IMR-90 (cell line): Measurements from ENCODE around the gene FGG. TPM values are rescaled to one million over a fixed set of nuclear protein-coding genes. Genes with fewer than 3 reads are reported as not detected.

ENCODE experiments used
- ATAC-seq: fragments of 200-7000 bp; cut with Tn5 transposase; 2 replicates; pipeline ENCODE4 v1.9.1; 2020; ENCODE audit warnings: low read depth, mild to moderate bottlenecking, moderate library complexity
- BruUV-seq: library from RNA; stranded (reverse); fragments of 400-500 nt; replicated peaks from 2 replicates; lab custom pipeline; 2021; lab: Mats Ljungman, UMichigan
- CTCF ChIA-PET: fragments of 300-600 bp; formaldehyde crosslinking; extraction: SDS; loops from one replicate; lab custom pipeline; 2021; ENCODE audit warnings: antibody characterized with exemption; lab: Yijun Ruan, JAX
- POLR2A ChIA-PET: fragments of 300-600 bp; sonication (Branson Sonifier 250); formaldehyde crosslinking; loops from one replicate; lab custom pipeline; 2022; ENCODE audit warnings: antibody characterized with exemption; ENCODE audit not compliant: unreplicated experiment; lab: Charles Lee
- DNase-seq: peaks from one replicate; pipeline ENCODE4 v3.0.0; 2013
- H2AFZ ChIP-seq: replicated peaks from 2 replicates; pipeline ENCODE3; 2013; ENCODE audit warnings: low read length, mild to moderate bottlenecking; ENCODE audit not compliant: poor library complexity
- H2AK5ac ChIP-seq: 2 replicates; pipeline ENCODE4 v1.6.1; 2013; ENCODE audit warnings: low read depth, low read length, inconsistent platforms
- H2AK9ac ChIP-seq: replicated peaks from 2 replicates; pipeline ENCODE3; 2013; ENCODE audit warnings: mild to moderate bottlenecking, low read depth, low read length, moderate library complexity; ENCODE audit not compliant: poor library complexity
- H2BK120ac ChIP-seq: 2 replicates; pipeline ENCODE4 v1.6.1; 2013; ENCODE audit warnings: low read depth, low read length, inconsistent platforms
- H2BK15ac ChIP-seq: 3 replicates; pipeline ENCODE4 v1.6.1; 2013; ENCODE audit warnings: low read depth, low read length, inconsistent platforms
- H2BK20ac ChIP-seq: 2 replicates; pipeline ENCODE4 v1.6.1; 2013; ENCODE audit warnings: low read depth, mild to moderate bottlenecking, inconsistent platforms, low read length, moderate library complexity
- H2BK5ac ChIP-seq: 2 replicates; pipeline ENCODE4 v1.6.1; 2013; ENCODE audit warnings: mild to moderate bottlenecking, low read depth, low read length, inconsistent platforms; ENCODE audit not compliant: poor library complexity, severe bottlenecking
- H3K14ac ChIP-seq: replicated peaks from 2 replicates; pipeline ENCODE4 v1.6.1; 2013; ENCODE audit warnings: low read depth, low read length, inconsistent platforms
- H3K18ac ChIP-seq: 2 replicates; pipeline ENCODE4 v1.6.1; 2013; ENCODE audit warnings: low read depth, low read length, control low read depth
- H3K23ac ChIP-seq: 2 replicates; pipeline ENCODE4 v1.6.1; 2013; ENCODE audit warnings: low read depth, low read length, inconsistent platforms
- H3K27ac ChIP-seq: 2 replicates; pipeline ENCODE4 v1.5.1; 2013; ENCODE audit warnings: mild to moderate bottlenecking, control low read depth, low read length; ENCODE audit not compliant: insufficient read depth
- H3K27me3 ChIP-seq: 2 replicates; pipeline ENCODE4 v1.6.1; 2013; ENCODE audit warnings: low read length; ENCODE audit not compliant: control insufficient read depth, insufficient read depth
- H3K36me3 ChIP-seq: 2 replicates; pipeline ENCODE4 v1.6.1; 2013; ENCODE audit warnings: low read length, mixed read lengths; ENCODE audit not compliant: control insufficient read depth, insufficient read depth
- H3K4ac ChIP-seq: 2 replicates; pipeline ENCODE4 v1.6.1; 2013; ENCODE audit warnings: low read depth, low read length, inconsistent platforms
- H3K4me1 ChIP-seq: 2 replicates; pipeline ENCODE4 v1.6.1; 2013; ENCODE audit warnings: low read length, mixed read lengths; ENCODE audit not compliant: control insufficient read depth, insufficient read depth
- H3K4me2 ChIP-seq: 2 replicates; pipeline ENCODE4 v1.6.1; 2013; ENCODE audit warnings: low read depth, mild to moderate bottlenecking, control low read depth, low read length, moderate library complexity
- H3K4me3 ChIP-seq: 2 replicates; pipeline ENCODE4 v1.5.1; 2013; ENCODE audit warnings: low read depth, mild to moderate bottlenecking, control low read depth, low read length, moderate library complexity; ENCODE audit not compliant: insufficient read depth
- H3K56ac ChIP-seq: 2 replicates; pipeline ENCODE4 v1.6.1; 2013; ENCODE audit warnings: low read length, inconsistent platforms; ENCODE audit not compliant: insufficient read depth; ENCODE audit errors: extremely low read depth
- H3K79me1 ChIP-seq, 2 experiments: 2 replicates each; pipeline ENCODE4 v1.6.1; 2013; ENCODE audit warnings: low read length in 2 of 2, inconsistent platforms in 1 of 2, low read depth in 1 of 2
- H3K9ac ChIP-seq: 2 replicates; pipeline ENCODE4 v1.6.1; 2013; ENCODE audit warnings: low read depth, low read length, control low read depth
- H3K9me1 ChIP-seq: 2 replicates; pipeline ENCODE4 v1.6.1; 2013; ENCODE audit warnings: low read length, inconsistent platforms; ENCODE audit not compliant: insufficient read depth
- H3K9me3 ChIP-seq: 2 replicates; pipeline ENCODE4 v1.6.1; 2013; ENCODE audit warnings: low read length; ENCODE audit not compliant: control insufficient read depth, insufficient read depth
- H4K20me1 ChIP-seq: 2 replicates; pipeline ENCODE4 v1.6.1; 2013; ENCODE audit warnings: low read length, inconsistent platforms; ENCODE audit not compliant: insufficient read depth
- H4K5ac ChIP-seq: 2 replicates; pipeline ENCODE4 v1.6.1; 2013; ENCODE audit warnings: mild to moderate bottlenecking, low read depth, low read length, control low read depth
- H4K8ac ChIP-seq, 2 experiments: 2 replicates each; pipeline ENCODE4 v1.6.1; 2013; ENCODE audit warnings: low read depth in 2 of 2, low read length in 2 of 2, control low read depth in 1 of 2, inconsistent platforms in 1 of 2
- H4K91ac ChIP-seq: 2 replicates; pipeline ENCODE4 v1.6.1; 2013; ENCODE audit warnings: low read depth, low read length, inconsistent platforms; ENCODE audit not compliant: insufficient read depth
- BHLHE40 ChIP-seq: fragments of 150-350 bp; IDR thresholded peaks from 2 replicates; pipeline ENCODE4 v1.6.1; 2016; ENCODE audit warnings: mild to moderate bottlenecking, low read depth, low read length
- CEBPB ChIP-seq: IDR thresholded peaks from 2 replicates; pipeline ENCODE4 v1.6.1; 2012; ENCODE audit warnings: low read depth, low read length, improper control_type of control experiment
- CHD1 ChIP-seq: IDR thresholded peaks from 2 replicates; pipeline ENCODE4 v1.6.1; 2012; ENCODE audit warnings: low read depth, low read length, improper control_type of control experiment
- CTCF ChIP-seq: conservative IDR thresholded peaks from 2 replicates; pipeline ENCODE4 v1.5.1; 2012; ENCODE audit warnings: mild to moderate bottlenecking, low read depth, low read length, improper control_type of control experiment
- FOS ChIP-seq: fragments of 150-350 bp; IDR thresholded peaks from 2 replicates; pipeline ENCODE4 v1.6.1; 2016; ENCODE audit warnings: low read depth, low read length
- MAFK ChIP-seq: IDR thresholded peaks from 2 replicates; pipeline ENCODE4 v1.6.1; 2012; ENCODE audit warnings: low read depth, low read length, improper control_type of control experiment
- MAZ ChIP-seq: IDR thresholded peaks from 2 replicates; pipeline ENCODE4 v1.6.1; 2012; ENCODE audit warnings: low read depth, mild to moderate bottlenecking, low read length, improper control_type of control experiment, moderate library complexity, borderline replicate concordance
- MXI1 ChIP-seq: IDR thresholded peaks from 2 replicates; pipeline ENCODE4 v1.6.1; 2012; ENCODE audit warnings: low read depth, mild to moderate bottlenecking, low read length, moderate library complexity, borderline replicate concordance
- NFE2L2 ChIP-seq: fragments of 150-350 bp; IDR thresholded peaks from 2 replicates; pipeline ENCODE4 v1.6.1; 2016; ENCODE audit warnings: low read depth, mild to moderate bottlenecking, low read length
- POLR2A ChIP-seq: IDR thresholded peaks from 2 replicates; pipeline ENCODE4 v1.6.1; 2012; ENCODE audit warnings: mild to moderate bottlenecking, low read depth, low read length
- RAD21 ChIP-seq: IDR thresholded peaks from 2 replicates; pipeline ENCODE4 v1.6.1; 2012; ENCODE audit warnings: low read length, improper control_type of control experiment
- RCOR1 ChIP-seq: IDR thresholded peaks from 2 replicates; pipeline ENCODE4 v1.6.1; 2012; ENCODE audit warnings: mild to moderate bottlenecking, low read length, improper control_type of control experiment; ENCODE audit not compliant: insufficient replicate concordance
- RFX5 ChIP-seq: IDR thresholded peaks from 2 replicates; pipeline ENCODE4 v1.8.0; 2012; ENCODE audit warnings: low read depth, mild to moderate bottlenecking, low read length, moderate library complexity
- SMC3 ChIP-seq: fragments of 150-350 bp; IDR thresholded peaks from 2 replicates; pipeline ENCODE4 v1.6.1; 2016; ENCODE audit warnings: low read depth, mild to moderate bottlenecking, antibody characterized with exemption, low read length, moderate library complexity
- WGBS, 2 experiments: methylation state at CpG; one replicate each; pipeline versions ENCODE4 v1.1.5 to v1.1.7; 2013; ENCODE audit warnings: missing lambda C conversion rate in 2 of 2; ENCODE audit not compliant: insufficient read length in 1 of 2; ENCODE audit errors: extremely low coverage in 2 of 2; 5-methylcytosine and 5-hydroxymethylcytosine counted together
- dilution Hi-C: fragments of 300-500 bp; cut with HindIII; formaldehyde crosslinking; loops from one replicate; pipeline ENCODE4 v1.14.3; 2018; ENCODE audit warnings: low sequenced_read_pairs; ENCODE audit not compliant: unreplicated experiment
- in situ Hi-C: fragments of 300-500 bp; cut with MboI; formaldehyde crosslinking; loops from 3 replicates; pipeline ENCODE4 v1.14.3; 2019; ENCODE audit warnings: low sequenced_read_pairs, inconsistent platforms, mixed read lengths
- intact Hi-C: fragments of 100-400 bp; cut with micrococcal nuclease; formaldehyde crosslinking; loops from 2 replicates; pipeline ENCODE4 v1.10.0; 2022
- polyA plus RNA-seq, 3 experiments: library from polyadenylated mRNA; depleted of rRNA; stranded (reverse); fragments of >200 nt; gene quantifications; 2 replicates each; pipeline ENCODE4 v1.2.3, GENCODE V29; 2012; ENCODE audit warnings: low replicate concordance in 1 of 3
- total RNA-seq: library from RNA; depleted of rRNA; stranded (reverse); fragments of >200 nt; gene quantifications from 2 replicates; pipeline ENCODE4 v1.2.3, GENCODE V29; 2012
- TF ChIP-seq, protein P1 (sequence below): fragments of 150-350 bp; IDR thresholded peaks from 2 replicates; pipeline ENCODE4 v1.6.1; 2017; ENCODE audit warnings: mild to moderate bottlenecking, antibody characterized with exemption, low read length, low read depth

Gene FGG
- total and polyA plus RNA-seq, 2 of the 4 experiments (the other 2 are of a cell fraction), result not detected

DNA sequence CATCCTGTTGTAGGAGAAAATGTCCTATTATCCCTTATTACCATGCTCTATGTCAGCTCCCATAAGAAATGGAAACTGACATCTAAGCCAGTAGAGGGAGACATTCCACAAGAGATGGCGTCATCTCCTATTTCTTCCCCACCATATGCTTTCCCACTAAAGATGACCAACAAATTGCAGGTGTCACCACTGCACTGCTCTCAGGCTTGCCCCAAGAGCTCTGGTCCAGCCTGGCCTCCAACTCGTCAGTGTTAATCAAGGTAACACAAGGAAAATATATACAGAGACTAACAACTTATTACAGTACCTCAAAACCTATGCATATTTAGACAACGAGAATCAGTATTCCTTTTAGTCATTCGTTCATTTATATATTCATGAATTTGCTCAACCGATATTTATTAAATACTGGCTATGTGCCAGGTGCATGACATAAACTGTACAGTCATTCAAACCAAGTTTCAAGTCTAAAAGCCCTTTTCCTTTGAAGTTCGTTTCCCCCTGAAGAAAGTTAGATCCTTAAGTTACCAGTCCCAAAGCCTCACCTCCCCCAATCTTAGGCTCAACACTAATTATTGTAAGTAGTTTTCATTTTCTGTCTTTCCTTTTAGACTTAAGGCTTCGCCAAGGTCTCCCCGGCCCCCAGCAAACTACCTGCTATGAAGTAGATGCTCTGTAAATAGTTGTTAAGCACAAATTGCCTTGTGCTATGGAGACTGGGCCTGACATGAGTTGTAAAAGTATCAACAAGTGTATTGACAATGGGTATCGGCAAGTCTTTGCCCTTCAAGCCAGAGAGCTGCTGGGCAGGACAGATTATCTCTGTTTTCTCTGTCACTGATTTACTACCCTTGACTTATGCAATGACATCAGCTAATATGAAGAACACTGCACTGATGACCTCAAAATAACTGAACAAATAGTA lies 52.7 kb downstream of the FGG start:
- Histone ChIP-seq H2AK5ac (no peak overlapping the region), H3K9me1 (no peaks in the 10 kb centered on the region), H4K5ac (no peak overlapping the region), H2BK5ac (no peak overlapping the region), H3K9ac (no peak overlapping the region), H3K23ac (no peak overlapping the region), H3K4me3 (no peak overlapping the region), H4K8ac (no peak overlapping the region), H2AK9ac (no peak overlapping the region), H3K4me1 (no peaks in the 10 kb centered on the region), H2AFZ (no peak overlapping the region), H3K56ac (no peak overlapping the region), H3K27ac (no peak overlapping the region), H2BK15ac (no peak overlapping the region), H2BK120ac (no peak overlapping the region), H4K20me1 (no peaks in the 10 kb centered on the region), H3K4ac (no peak overlapping the region), H3K9me3 (no peaks in the 10 kb centered on the region), H3K18ac (no peak overlapping the region), H2BK20ac (no peak overlapping the region), H3K4me2 (no peak overlapping the region), H3K36me3 (no peaks in the 10 kb centered on the region), H3K79me1 (no peaks in the 10 kb centered on the region), H4K91ac (no peak overlapping the region), H3K14ac (no peak overlapping the region), H3K27me3 (no peaks in the 10 kb centered on the region; the same call in 1 of the 2 replicates)
- POLR2A ChIA-PET, result no interaction called here
- ATAC-seq (peak; percentile 84), DNase-seq (peak; percentile 65)
- WGBS, 2 experiments, result 60% methylated on average over 1 of the region's 9 CpGs; no CpG with 5 or more reads in 1 of the 2 experiments
- dilution Hi-C loops, result no loop called here
- intact Hi-C loops, result loop anchor here (1.0 to 10.0 kb wide), 4 partner anchors 59 to 365 kb away; no protein-coding TSS in a partner anchor
- no TSS peak for BruUV-seq
- in situ Hi-C loops, result loop anchor here (10.0 to 25.0 kb wide), 2 partner anchors 215 to 803 kb away; no protein-coding TSS in a partner anchor
- CTCF ChIA-PET, result interaction anchor here (0.6 to 2.9 kb wide), 14 partner anchors 8 to 78 kb away, joined by 3 to 21 read pairs (median 4); partner anchors contain the start of genes FGG and PLRG1
- TF ChIP-seq RCOR1 (no peak), CHD1 (no peak), MAZ (no peak), RAD21 (peak; percentile 77), SMC3 (peak; percentile 38; the same call in 1 of the 2 replicates), POLR2A (no peak), BHLHE40 (no peak), NFE2L2 (no peak), MAFK (no peak), CEBPB (no peak), RFX5 (no peak), CTCF (peak; percentile 70), MXI1 (no peak), FOS (no peak)
- TF ChIP-seq, protein P1, sequence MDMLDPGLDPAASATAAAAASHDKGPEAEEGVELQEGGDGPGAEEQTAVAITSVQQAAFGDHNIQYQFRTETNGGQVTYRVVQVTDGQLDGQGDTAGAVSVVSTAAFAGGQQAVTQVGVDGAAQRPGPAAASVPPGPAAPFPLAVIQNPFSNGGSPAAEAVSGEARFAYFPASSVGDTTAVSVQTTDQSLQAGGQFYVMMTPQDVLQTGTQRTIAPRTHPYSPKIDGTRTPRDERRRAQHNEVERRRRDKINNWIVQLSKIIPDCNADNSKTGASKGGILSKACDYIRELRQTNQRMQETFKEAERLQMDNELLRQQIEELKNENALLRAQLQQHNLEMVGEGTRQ, result no peak
